Measurements from ENCODE around the gene TRAPPC11. TPM values are rescaled to one million over a fixed set of nuclear protein-coding genes. Genes with fewer than 3 reads are reported as not detected.
A peak's percentile ranks its signal among the peaks of the same experiment; 100 is the strongest.

Gene TRAPPC11
- total and polyA plus RNA-seq, 4 donors = 7.6 to 27.9 (median 14.9) TPM

- H3K9ac ChIP-seq (ENCODE audit: low read depth in 1 of 2, low read length in 2 of 2) = no peak overlapping the region
- no peaks in the 10 kb centered on the region for H3K4me1 ChIP-seq (ENCODE audit: control insufficient read depth in 4 of 4, insufficient read depth in 4 of 4, low read length in 3 of 4)
- H3K4me3 ChIP-seq (ENCODE audit: low read depth in 1 of 3, low read length in 3 of 3) = no peak overlapping the region
- H3K9me3 ChIP-seq (ENCODE audit: control insufficient read depth in 4 of 4, low read length in 3 of 4) = no peaks in the 10 kb centered on the region
- TF ChIP-seq RAD21 (IDR thresholded peaks at IDR 0.05) = no peak
- TF ChIP-seq, protein P1, sequence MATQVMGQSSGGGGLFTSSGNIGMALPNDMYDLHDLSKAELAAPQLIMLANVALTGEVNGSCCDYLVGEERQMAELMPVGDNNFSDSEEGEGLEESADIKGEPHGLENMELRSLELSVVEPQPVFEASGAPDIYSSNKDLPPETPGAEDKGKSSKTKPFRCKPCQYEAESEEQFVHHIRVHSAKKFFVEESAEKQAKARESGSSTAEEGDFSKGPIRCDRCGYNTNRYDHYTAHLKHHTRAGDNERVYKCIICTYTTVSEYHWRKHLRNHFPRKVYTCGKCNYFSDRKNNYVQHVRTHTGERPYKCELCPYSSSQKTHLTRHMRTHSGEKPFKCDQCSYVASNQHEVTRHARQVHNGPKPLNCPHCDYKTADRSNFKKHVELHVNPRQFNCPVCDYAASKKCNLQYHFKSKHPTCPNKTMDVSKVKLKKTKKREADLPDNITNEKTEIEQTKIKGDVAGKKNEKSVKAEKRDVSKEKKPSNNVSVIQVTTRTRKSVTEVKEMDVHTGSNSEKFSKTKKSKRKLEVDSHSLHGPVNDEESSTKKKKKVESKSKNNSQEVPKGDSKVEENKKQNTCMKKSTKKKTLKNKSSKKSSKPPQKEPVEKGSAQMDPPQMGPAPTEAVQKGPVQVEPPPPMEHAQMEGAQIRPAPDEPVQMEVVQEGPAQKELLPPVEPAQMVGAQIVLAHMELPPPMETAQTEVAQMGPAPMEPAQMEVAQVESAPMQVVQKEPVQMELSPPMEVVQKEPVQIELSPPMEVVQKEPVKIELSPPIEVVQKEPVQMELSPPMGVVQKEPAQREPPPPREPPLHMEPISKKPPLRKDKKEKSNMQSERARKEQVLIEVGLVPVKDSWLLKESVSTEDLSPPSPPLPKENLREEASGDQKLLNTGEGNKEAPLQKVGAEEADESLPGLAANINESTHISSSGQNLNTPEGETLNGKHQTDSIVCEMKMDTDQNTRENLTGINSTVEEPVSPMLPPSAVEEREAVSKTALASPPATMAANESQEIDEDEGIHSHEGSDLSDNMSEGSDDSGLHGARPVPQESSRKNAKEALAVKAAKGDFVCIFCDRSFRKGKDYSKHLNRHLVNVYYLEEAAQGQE (IDR thresholded peaks at IDR 0.05) = no peak
- no peak for TF ChIP-seq ATF3 (IDR thresholded peaks at IDR 0.05)
- peak; percentile 30 for TF ChIP-seq SP1 (IDR thresholded peaks at IDR 0.05)
- peak; percentile 36 to 39 for TF ChIP-seq HNF4A (conservative IDR thresholded peaks at IDR 0.05)
- DNase-seq (ENCODE audit: low spot score) = no peak
- 27% methylated on average over 1 of the region's 1 CpG for WGBS
- H3K36me3 ChIP-seq (ENCODE audit: control insufficient read depth in 4 of 4, insufficient read depth in 3 of 4, low read depth in 1 of 4, low read length in 3 of 4) = no peaks in the 10 kb centered on the region
- no peaks in the 10 kb centered on the region for H3K27me3 ChIP-seq (ENCODE audit: control insufficient read depth in 4 of 4, insufficient read depth in 4 of 4, low read length in 3 of 4)
- no peak overlapping the region for H3K27ac ChIP-seq (ENCODE audit: low read depth in 1 of 2, low read length in 2 of 2)
These were observed 101.2 kb downstream of the TRAPPC11 start for GRCh38 chr4:183760326-183760725.

Small RNA genes lying within 50 kb of the gene (small RNA-seq; reads per million reads assigned to genes)
- gene RNU6-1053P (not detected), gene RNU6-335P (not detected), gene RNU6-479P (not detected)

Other genes with a start within 250 kb of the TRAPPC11 start
- gene CDKN2AIP, start 214.7 kb upstream of the TRAPPC11 start, total RNA-seq = 10 to 100 TPM; 14.2 to 15.1 TPM
- 1 to 10 TPM; 7.2 to 7.7 TPM for gene CDKN2AIP, start 214.7 kb upstream of the TRAPPC11 start, polyA plus RNA-seq
- gene ING2, start 154.2 kb upstream of the TRAPPC11 start, total RNA-seq = 1 to 10 TPM; 3.9 to 8.8 TPM
- 1 to 10 TPM; 5.0 to 5.2 TPM for gene ING2, start 154.2 kb upstream of the TRAPPC11 start, polyA plus RNA-seq
- gene RWDD4, start 108 bp upstream of the TRAPPC11 start, total RNA-seq = 1 to 10 TPM; 8.0 to 9.8 TPM
- gene RWDD4, start 108 bp upstream of the TRAPPC11 start, polyA plus RNA-seq = 10 to 100 TPM in 1 of 2 donors, 1 to 10 TPM in 1; 6.5 to 17.9 TPM
- 10 to 100 TPM in 1 of 2 donors, 1 to 10 TPM in 1; 1.6 to 12.6 TPM for gene STOX2, start 246.0 kb downstream of the TRAPPC11 start, total RNA-seq
- 1 to 10 TPM; 1.4 to 1.6 TPM for gene STOX2, start 246.0 kb downstream of the TRAPPC11 start, polyA plus RNA-seq

Measured in liver (tissue), 10 donors.